ENCODE data around the gene LMTK3. TPM values are rescaled to one million over a fixed set of nuclear protein-coding genes. Genes with fewer than 3 reads are reported as not detected.

Gene LMTK3
- total and polyA plus RNA-seq, 2 experiments from 2014 or later, result 0.22 TPM; not detected in 1

GRCh38 chr19:48461982-48462655 lies 49.5 kb downstream of the LMTK3 start:
- peaks cover 6% of the 10 kb centered on the region; the same call in 1 of the 2 replicates for H3F3A ChIP-seq (ENCODE audit: insufficient read depth)
- H3K27ac ChIP-seq, result no peak overlapping the region
- TF ChIP-seq EZH2phosphoT487 (IDR thresholded peaks at IDR 0.05; ENCODE audit: insufficient read depth, low read depth) (no peak), EZH2 (IDR thresholded peaks at IDR 0.05; ENCODE audit: insufficient read depth, poor library complexity, severe bottlenecking) (no peak)
- H3K9me3 ChIP-seq (ENCODE audit: low read depth), result no peaks in the 10 kb centered on the region
- DNase-seq, result no peak
- no peaks in the 10 kb centered on the region for H3K79me2 ChIP-seq (ENCODE audit: insufficient read depth)
- H3K27me3 ChIP-seq (replicated peaks; ENCODE audit: insufficient read depth), result no peaks in the 10 kb centered on the region
- no peak overlapping the region for H2AFZ ChIP-seq
- H3K4me3 ChIP-seq, result no peak overlapping the region
- 69 to 77% methylated on average over 41 to 61 of the region's 62 CpGs for WGBS, 2 experiments (ENCODE audit: low coverage in 1 of 2, low lambda C conversion rate in 2 of 2, missing lambda C conversion rate in 2 of 2)
- H3K4me1 ChIP-seq (ENCODE audit: insufficient read depth), result peaks cover 12% of the 10 kb centered on the region
- no peak overlapping the region for H3K4me2 ChIP-seq (ENCODE audit: unreplicated experiment)
- H3K9me2 ChIP-seq (ENCODE audit: insufficient read depth), result no peaks in the 10 kb centered on the region
- no peak overlapping the region for H3K9ac ChIP-seq
- peaks cover 3% of the 10 kb centered on the region; the same call in 1 of the 2 replicates for H3K36me3 ChIP-seq (ENCODE audit: low read depth)
- in situ Hi-C loops (cut with MboI), result no loop called here
- H4K20me1 ChIP-seq (ENCODE audit: insufficient read depth), result no peaks in the 10 kb centered on the region

GRCh38 chr19:48461651-48461981 lies 50.0 kb downstream of the LMTK3 start:
- TF ChIP-seq EZH2phosphoT487 (IDR thresholded peaks at IDR 0.05; ENCODE audit: insufficient read depth, low read depth), result no peak
- no peak for TF ChIP-seq EZH2 (IDR thresholded peaks at IDR 0.05; ENCODE audit: insufficient read depth, poor library complexity, severe bottlenecking)
- H3K27ac ChIP-seq, result no peak overlapping the region
- no peaks in the 10 kb centered on the region for H3K79me2 ChIP-seq (ENCODE audit: insufficient read depth)
- peaks cover 7% of the 10 kb centered on the region for H3K4me1 ChIP-seq (ENCODE audit: insufficient read depth)
- no peaks in the 10 kb centered on the region for H3K9me2 ChIP-seq (ENCODE audit: insufficient read depth)
- H3K36me3 ChIP-seq (ENCODE audit: low read depth), result peaks cover 3% of the 10 kb centered on the region; the same call in 1 of the 2 replicates
- no peak overlapping the region for H2AFZ ChIP-seq
- no peaks in the 10 kb centered on the region for H3K9me3 ChIP-seq (ENCODE audit: low read depth)
- 90 to 94% methylated on average over 28 to 36 of the region's 36 CpGs for WGBS, 2 experiments (ENCODE audit: low coverage in 1 of 2, low lambda C conversion rate in 2 of 2, missing lambda C conversion rate in 2 of 2)
- no peaks in the 10 kb centered on the region for H4K20me1 ChIP-seq (ENCODE audit: insufficient read depth)
- DNase-seq, result no peak
- in situ Hi-C loops (cut with MboI), result no loop called here
- no peak overlapping the region for H3K4me3 ChIP-seq
- no peak overlapping the region for H3K4me2 ChIP-seq (ENCODE audit: unreplicated experiment)
- H3F3A ChIP-seq (ENCODE audit: insufficient read depth), result peaks cover 3% of the 10 kb centered on the region; the same call in 1 of the 2 replicates
- H3K27me3 ChIP-seq (replicated peaks; ENCODE audit: insufficient read depth), result no peaks in the 10 kb centered on the region
- H3K9ac ChIP-seq, result no peak overlapping the region

GRCh38 chr19:48458016-48458415 lies 53.6 kb downstream of the LMTK3 start:
- no peaks in the 10 kb centered on the region for H4K20me1 ChIP-seq (ENCODE audit: insufficient read depth)
- no peaks in the 10 kb centered on the region for H3K4me1 ChIP-seq (ENCODE audit: insufficient read depth)
- H3K9ac ChIP-seq, result no peak overlapping the region
- H3K79me2 ChIP-seq (ENCODE audit: insufficient read depth), result no peaks in the 10 kb centered on the region
- WGBS, 2 experiments (ENCODE audit: low coverage in 1 of 2, low lambda C conversion rate in 2 of 2, missing lambda C conversion rate in 2 of 2), result 91 to 97% methylated on average over 2 of the region's 2 CpGs
- DNase-seq, result no peak
- no peaks in the 10 kb centered on the region for H3K9me2 ChIP-seq (ENCODE audit: insufficient read depth)
- H3K4me3 ChIP-seq, result no peak overlapping the region
- no peaks in the 10 kb centered on the region for H3K27me3 ChIP-seq (replicated peaks; ENCODE audit: insufficient read depth)
- H3F3A ChIP-seq (ENCODE audit: insufficient read depth), result no peaks in the 10 kb centered on the region
- TF ChIP-seq EZH2 (IDR thresholded peaks at IDR 0.05; ENCODE audit: insufficient read depth, poor library complexity, severe bottlenecking) (no peak), EZH2phosphoT487 (IDR thresholded peaks at IDR 0.05; ENCODE audit: insufficient read depth, low read depth) (no peak)
- H2AFZ ChIP-seq, result no peak overlapping the region
- no peak overlapping the region for H3K27ac ChIP-seq
- in situ Hi-C loops (cut with MboI), result no loop called here
- no peak overlapping the region for H3K4me2 ChIP-seq (ENCODE audit: unreplicated experiment)
- H3K36me3 ChIP-seq (ENCODE audit: low read depth), result peaks cover 3% of the 10 kb centered on the region; the same call in 1 of the 2 replicates
- no peaks in the 10 kb centered on the region for H3K9me3 ChIP-seq (ENCODE audit: low read depth)

- 98 to 100% methylated on average over 4 of the region's 4 CpGs for WGBS, 2 experiments (ENCODE audit: low coverage in 1 of 2, low lambda C conversion rate in 2 of 2, missing lambda C conversion rate in 2 of 2)
- H3K79me2 ChIP-seq (ENCODE audit: insufficient read depth), result no peaks in the 10 kb centered on the region
- in situ Hi-C loops (cut with MboI), result no loop called here
These were observed 54.8 kb downstream of the LMTK3 start for GRCh38 chr19:48456864-48457263.

More at GRCh38 chr19:48456864-48457263, 54.8 kb downstream of the LMTK3 start:
- H3K9me2 ChIP-seq (ENCODE audit: insufficient read depth), result no peaks in the 10 kb centered on the region
- no peak overlapping the region for H3K27ac ChIP-seq
- H3K4me2 ChIP-seq (ENCODE audit: unreplicated experiment), result no peak overlapping the region
- no peaks in the 10 kb centered on the region for H3K4me1 ChIP-seq (ENCODE audit: insufficient read depth)
- no peak overlapping the region for H3K4me3 ChIP-seq
- H2AFZ ChIP-seq, result no peak overlapping the region
- no peaks in the 10 kb centered on the region for H3K9me3 ChIP-seq (ENCODE audit: low read depth)
- no peak overlapping the region for H3K9ac ChIP-seq
- no peaks in the 10 kb centered on the region for H3F3A ChIP-seq (ENCODE audit: insufficient read depth)
- DNase-seq, result no peak
- H4K20me1 ChIP-seq (ENCODE audit: insufficient read depth), result no peaks in the 10 kb centered on the region
- no peaks in the 10 kb centered on the region for H3K27me3 ChIP-seq (replicated peaks; ENCODE audit: insufficient read depth)
- peaks cover 3% of the 10 kb centered on the region; the same call in 1 of the 2 replicates for H3K36me3 ChIP-seq (ENCODE audit: low read depth)
- TF ChIP-seq EZH2phosphoT487 (IDR thresholded peaks at IDR 0.05; ENCODE audit: insufficient read depth, low read depth) (no peak), EZH2 (IDR thresholded peaks at IDR 0.05; ENCODE audit: insufficient read depth, poor library complexity, severe bottlenecking) (no peak)

Data from GM23248 (cell line).